GM20000 (cell line): Measurements from ENCODE around the gene NTHL1.
A peak's percentile ranks its signal among the peaks of the same experiment; 100 is the strongest.

Source experiments
- DNase-seq: peaks from one replicate; pipeline ENCODE4 v3.0.0; 2012; ENCODE audit warnings: low spot score
- TF ChIP-seq, protein P1 (sequence below): IDR thresholded peaks from 2 replicates; pipeline ENCODE4 v1.5.1; 2012; ENCODE audit warnings: mild to moderate bottlenecking, control low read depth; ENCODE audit errors: extremely low read depth, missing control alignments

NTHL1 gene

DNA sequence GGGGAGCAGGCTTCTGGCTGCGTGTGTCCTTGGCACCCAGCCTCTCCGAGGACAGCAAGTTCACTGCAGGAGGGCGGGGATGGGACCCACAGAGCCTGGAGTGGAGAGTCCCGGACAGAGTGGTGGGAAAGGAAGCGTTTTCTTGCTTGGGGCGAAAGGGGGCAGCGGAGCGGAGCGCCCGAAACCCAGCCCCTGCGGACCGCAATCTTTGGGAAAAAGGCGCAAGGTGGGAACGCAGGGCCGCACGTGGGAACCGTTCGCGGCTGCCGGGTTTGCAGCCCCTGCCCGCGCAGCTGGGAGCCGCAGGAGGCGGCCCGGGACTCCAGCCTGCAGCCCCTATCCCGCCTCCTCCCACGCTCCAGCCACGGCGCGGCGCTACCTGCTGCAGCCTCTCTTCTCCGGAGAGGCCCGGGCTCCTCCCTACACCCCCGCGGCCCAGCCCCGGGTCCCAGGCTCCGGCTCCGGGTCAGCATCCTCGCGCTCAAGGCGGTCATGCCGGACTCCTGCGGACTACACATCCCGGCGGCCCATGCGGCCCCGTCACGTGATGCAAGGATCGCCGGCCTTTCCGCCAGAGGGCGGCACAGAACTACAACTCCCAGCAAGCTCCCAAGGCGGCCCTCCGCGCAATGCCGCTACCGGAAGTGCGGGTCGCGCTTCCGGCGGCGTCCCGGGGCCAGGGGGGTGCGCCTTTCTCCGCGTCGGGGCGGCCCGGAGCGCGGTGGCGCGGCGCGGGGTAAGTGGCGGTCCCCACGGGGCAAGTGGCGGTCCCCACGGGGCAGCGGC lies at the start of gene NTHL1, which contains the start of gene TSC2:
Gene NTHL1, minus strand, starts transcription at position 505 of the 786 bp plus-strand sequence. Its CDS starts 11 bp downstream, at position 494.
Gene TSC2, plus strand, starts transcription at position 656 of the 786 bp plus-strand sequence. CDS start 631 bp downstream, outside the sequence.
- TF ChIP-seq, protein P1, sequence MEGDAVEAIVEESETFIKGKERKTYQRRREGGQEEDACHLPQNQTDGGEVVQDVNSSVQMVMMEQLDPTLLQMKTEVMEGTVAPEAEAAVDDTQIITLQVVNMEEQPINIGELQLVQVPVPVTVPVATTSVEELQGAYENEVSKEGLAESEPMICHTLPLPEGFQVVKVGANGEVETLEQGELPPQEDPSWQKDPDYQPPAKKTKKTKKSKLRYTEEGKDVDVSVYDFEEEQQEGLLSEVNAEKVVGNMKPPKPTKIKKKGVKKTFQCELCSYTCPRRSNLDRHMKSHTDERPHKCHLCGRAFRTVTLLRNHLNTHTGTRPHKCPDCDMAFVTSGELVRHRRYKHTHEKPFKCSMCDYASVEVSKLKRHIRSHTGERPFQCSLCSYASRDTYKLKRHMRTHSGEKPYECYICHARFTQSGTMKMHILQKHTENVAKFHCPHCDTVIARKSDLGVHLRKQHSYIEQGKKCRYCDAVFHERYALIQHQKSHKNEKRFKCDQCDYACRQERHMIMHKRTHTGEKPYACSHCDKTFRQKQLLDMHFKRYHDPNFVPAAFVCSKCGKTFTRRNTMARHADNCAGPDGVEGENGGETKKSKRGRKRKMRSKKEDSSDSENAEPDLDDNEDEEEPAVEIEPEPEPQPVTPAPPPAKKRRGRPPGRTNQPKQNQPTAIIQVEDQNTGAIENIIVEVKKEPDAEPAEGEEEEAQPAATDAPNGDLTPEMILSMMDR = no peak
- peak; percentile 99 for DNase-seq

DNA sequence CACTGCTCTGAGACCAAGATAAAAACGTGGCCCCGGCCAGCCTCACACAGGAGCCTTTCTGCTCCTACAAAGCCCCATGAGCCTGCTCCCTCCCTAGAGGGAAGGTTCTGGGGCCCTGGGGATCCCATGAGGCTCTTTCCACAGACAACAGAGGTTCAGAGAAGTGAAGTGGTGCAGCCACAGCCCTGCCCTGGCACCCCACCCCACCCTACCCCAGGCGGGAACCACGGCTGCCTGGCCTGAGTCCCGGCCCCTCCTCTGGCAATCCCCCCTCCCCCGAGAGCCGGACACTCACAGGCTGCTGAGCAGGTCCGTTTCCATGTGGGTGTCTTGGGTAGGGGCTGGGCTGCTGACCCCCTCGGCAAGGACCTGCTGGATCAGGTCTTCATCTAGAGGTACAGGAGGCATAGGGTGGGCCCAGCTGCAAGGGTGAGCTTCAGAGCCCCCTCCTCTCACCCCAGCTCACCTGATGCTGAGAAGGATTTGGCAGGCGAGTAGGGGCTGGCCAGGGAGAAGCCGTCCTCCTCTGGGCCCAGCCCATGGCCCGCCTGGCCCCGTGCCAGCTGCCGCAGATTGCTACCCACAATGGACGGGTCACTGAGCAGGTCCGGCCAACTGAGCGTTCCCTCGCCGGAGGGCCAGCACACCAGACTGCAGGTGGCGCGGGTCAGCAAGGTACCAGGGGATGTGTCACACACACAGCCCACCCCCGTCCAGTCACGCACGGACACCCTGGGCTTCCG lies 49.4 kb upstream of the NTHL1 start:
- TF ChIP-seq, protein P1 = no peak
- DNase-seq = no peak

DNA sequence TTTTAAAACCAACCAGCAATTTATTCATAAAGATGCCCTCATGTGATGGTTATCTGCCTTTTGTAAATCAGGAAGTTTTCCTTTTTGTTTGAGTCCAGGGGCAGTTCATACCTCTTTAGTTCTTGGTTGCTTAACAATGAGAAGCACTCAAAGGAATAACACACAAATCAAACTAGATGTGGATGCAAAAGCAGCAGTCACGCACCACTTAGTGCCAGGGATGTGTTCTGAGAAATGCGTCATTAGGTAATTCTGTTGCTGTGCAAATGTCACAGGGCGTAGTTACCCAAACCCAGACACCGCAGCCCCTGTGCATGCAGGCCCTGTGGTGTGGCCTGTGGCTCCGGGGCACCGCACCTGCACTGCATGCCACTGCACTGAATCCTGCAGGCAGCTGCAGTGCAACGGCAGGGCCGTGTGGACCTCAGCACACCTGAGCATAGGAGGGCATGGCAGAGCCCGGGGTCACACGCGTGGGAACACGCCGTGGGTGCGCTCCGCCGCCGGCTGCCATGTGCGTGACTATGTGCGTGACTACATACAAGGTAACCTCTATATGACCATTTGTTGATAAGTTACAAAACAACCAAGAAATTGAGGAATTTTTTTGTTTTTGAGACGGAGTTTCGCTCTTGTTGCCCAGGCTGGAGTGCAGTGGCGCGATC lies 48.4 kb upstream of the NTHL1 start:
- no peak for DNase-seq
- TF ChIP-seq, protein P1 = no peak

DNA sequence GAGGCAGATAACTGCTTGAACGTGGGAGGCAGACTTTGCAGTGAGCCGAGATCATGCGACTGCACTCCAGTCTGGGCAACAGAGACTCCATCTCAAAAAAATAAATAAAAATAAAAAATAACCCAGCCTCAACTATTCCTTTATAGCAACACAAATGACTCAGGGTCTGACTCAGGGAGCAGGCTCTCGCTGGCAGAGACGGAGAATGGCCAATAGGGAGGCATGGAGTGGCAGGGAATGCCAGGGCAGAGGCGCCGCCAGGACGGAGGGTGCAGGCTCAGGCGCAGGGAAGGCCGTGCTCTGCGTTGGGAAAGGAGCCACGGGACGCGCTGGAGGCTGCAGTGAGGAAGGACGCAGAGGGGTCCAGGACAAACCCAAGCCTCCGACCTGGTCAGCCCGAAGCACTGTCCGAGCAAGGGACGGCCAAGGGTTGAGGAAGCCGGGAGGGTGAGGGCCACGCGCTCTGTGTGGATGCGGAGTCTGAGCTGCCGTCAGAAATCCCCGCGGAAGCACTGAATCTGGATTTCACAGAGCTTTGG lies 47.8 kb upstream of the NTHL1 start:
- no peak for DNase-seq
- TF ChIP-seq, protein P1 = no peak

DNA sequence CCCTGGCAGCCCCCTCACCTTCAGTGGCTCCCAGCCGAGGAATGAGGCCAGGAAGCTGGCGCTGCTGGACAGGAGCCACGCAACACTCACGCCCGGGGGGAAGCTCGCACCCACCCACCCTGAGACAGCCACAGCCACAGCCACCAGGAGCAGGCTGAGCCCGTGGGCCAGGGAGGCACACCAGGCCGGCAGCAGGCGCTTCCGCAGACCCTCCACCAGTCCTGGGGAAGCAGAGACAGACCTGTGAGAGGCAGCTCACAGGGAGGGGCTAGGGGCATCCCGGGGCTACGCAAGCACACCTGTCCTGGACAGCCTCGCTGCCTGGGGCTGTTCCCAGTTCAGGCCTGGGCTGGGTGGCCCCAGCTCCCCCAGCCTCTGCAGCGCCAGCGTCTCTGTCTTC lies 46.2 kb upstream of the NTHL1 start:
- no peak for DNase-seq
- TF ChIP-seq, protein P1 = no peak

DNA sequence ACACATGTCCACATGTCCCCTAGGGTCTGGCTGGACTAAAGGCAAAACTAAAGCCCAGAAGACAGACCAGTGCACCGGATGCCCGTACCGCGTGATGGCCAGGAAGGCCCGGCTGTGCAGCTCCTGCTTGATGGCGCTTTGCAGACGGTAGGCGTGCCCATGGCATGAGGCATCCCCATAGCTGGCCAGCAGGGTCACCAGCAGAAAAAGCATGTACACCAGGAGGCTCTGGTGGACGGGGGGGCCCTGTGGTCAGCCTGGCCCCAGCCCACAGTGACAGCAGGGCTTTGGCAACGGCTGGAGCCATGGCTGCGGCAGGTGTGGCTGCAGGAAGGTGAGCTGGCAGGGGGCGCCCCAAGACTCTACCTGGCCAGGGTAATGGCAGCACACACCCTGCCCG lies 45.2 kb upstream of the NTHL1 start:
- TF ChIP-seq, protein P1 = no peak
- no peak for DNase-seq
